Erythroblast (primary cell): ENCODE results near the gene PDAP1.
A peak's percentile ranks its signal among the peaks of the same experiment; 100 is the strongest.

Experiments
- GATA1 ChIP-seq: IDR thresholded peaks from 2 replicates; pipeline ENCODE4 v1.6.1; 2011; ENCODE audit warnings: low read depth, mild to moderate bottlenecking, control low read depth, low read length, moderate library complexity
- POLR2A ChIP-seq: IDR thresholded peaks from 2 replicates; pipeline ENCODE4 v1.6.1; 2011; ENCODE audit warnings: mild to moderate bottlenecking, low read length

- TF ChIP-seq POLR2A = peak; percentile 59
- no peak for TF ChIP-seq GATA1
Observed at GRCh38 chr7:99438573-99439480, 30.4 kb upstream of the PDAP1 start, which contains the start of the genes CPSF4 and PTCD1.
